HG03095 (cell line): ENCODE data around the gene RD3L.

ENCODE experiments used
- ATAC-seq: cut with Tn5 transposase; IDR thresholded peaks from one replicate; pipeline ENCODE4 v1.9.1; 2021; ENCODE audit warnings: moderate library complexity; ENCODE audit not compliant: unreplicated experiment

RD3L gene

GRCh38 chr14:103896578-103896977 lies 45.8 kb downstream of the RD3L start:
- no peak for ATAC-seq

- ATAC-seq: no peak
Observed at GRCh38 chr14:103894723-103895059, 47.6 kb downstream of the RD3L start.

GRCh38 chr14:103894034-103894722 lies 48.2 kb downstream of the RD3L start:
- no peak for ATAC-seq

- ATAC-seq: no peak
Observed at GRCh38 chr14:103892247-103892646, 50.1 kb downstream of the RD3L start.

- ATAC-seq: no peak
Observed at GRCh38 chr14:103891667-103892215, 50.6 kb downstream of the RD3L start.

GRCh38 chr14:103890821-103891666 lies 51.3 kb downstream of the RD3L start:
- no peak for ATAC-seq
